ENCODE data around the gene BTBD9.

Gene BTBD9

DNA sequence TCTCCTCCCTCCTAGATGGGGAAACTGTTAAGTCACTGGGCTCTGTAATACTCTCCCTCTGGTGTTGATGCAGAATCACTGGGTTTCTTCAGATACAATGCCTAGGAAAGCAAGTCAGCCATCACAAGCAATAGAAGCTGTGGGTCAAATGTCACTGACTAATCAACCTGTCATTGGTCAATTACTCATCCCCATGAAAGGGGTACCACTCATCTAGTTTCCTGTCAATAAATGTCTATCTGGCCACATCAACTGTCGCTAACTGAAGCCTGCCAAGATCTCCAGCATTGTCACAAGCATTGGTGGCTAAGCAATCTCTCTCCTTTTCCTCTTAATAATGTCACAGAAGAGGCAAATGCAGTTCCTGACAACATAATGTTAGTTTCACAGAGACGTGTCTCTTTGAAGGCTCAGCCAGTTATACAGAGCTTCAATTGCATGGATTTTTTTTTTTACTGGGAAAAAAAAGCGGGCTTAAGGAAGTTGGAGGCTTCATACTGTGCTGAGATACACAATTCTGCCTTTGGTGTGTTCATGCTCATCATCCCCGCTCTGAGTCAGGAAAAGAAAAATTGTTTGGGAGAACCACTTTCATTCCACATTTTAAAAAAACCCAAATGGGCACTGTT is 355.9 kb downstream of the BTBD9 start:
- DNase-seq (ENCODE audit: low read depth), result no peak
- no peak for TF ChIP-seq CTCF (IDR thresholded peaks at IDR 0.05; ENCODE audit: low read length, missing control alignments)
- no peak overlapping the region for H3K4me3 ChIP-seq (replicated peaks; ENCODE audit: low read depth, low read length)

- DNase-seq (ENCODE audit: low read depth), result no peak
- H3K4me3 ChIP-seq (replicated peaks; ENCODE audit: low read depth, low read length), result no peak overlapping the region
- TF ChIP-seq CTCF (IDR thresholded peaks at IDR 0.05; ENCODE audit: low read length, missing control alignments), result no peak
These were observed 356.8 kb downstream of the BTBD9 start for GRCh38 chr6:38282911-38283310.

DNA sequence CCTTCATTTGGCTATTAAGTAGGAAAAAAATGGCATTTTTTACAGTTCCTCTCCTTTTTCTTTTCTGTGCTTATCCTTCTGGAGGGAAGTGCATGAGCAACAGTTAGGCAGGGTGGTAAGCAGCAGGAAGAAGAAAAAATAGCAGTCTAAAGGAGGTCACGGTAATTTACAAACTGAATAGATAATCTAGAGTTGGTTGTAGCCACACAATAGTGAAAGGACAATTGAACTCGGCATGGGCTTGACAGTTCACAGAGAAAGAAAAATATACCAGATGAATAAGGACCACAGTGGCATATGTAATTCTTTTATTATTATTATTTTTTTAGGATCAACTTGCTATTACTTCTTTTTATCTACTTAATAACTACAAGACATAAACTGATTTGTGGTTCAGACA is 358.6 kb downstream of the BTBD9 start:
- H3K4me3 ChIP-seq (replicated peaks; ENCODE audit: low read depth, low read length), result no peak overlapping the region
- no peak for TF ChIP-seq CTCF (IDR thresholded peaks at IDR 0.05; ENCODE audit: low read length, missing control alignments)
- DNase-seq (ENCODE audit: low read depth), result no peak

GRCh38 chr6:38279963-38280588 is 359.7 kb downstream of the BTBD9 start:
- no peak overlapping the region for H3K4me3 ChIP-seq (replicated peaks; ENCODE audit: low read depth, low read length)
- no peak for TF ChIP-seq CTCF (IDR thresholded peaks at IDR 0.05; ENCODE audit: low read length, missing control alignments)
- DNase-seq (ENCODE audit: low read depth), result no peak

DNA sequence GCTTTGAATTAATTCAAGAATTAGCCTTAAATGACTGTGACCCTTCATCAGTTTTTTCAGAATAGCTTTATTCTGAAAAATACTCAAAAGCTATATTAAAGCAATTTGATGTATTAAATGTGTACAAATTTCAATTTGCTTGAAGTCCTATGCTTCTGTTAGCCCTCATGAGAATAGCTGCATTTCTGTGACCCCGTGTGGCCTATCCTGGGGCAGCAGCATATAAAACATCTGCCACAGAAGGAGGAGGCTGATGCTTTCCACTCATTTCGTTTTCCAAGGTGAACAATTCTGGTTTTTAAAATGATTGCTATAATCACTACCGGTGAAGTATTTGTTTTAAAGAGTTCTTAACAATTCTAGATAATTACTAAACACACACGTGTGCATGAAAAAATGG is 360.3 kb downstream of the BTBD9 start:
- no peak for DNase-seq (ENCODE audit: low read depth)
- peak; percentile 9 for TF ChIP-seq CTCF (IDR thresholded peaks at IDR 0.05; ENCODE audit: low read length, missing control alignments)
- no peak overlapping the region for H3K4me3 ChIP-seq (replicated peaks; ENCODE audit: low read depth, low read length)

GRCh38 chr6:38273325-38273724 is 366.4 kb downstream of the BTBD9 start:
- no peak overlapping the region for H3K4me3 ChIP-seq (replicated peaks; ENCODE audit: low read depth, low read length)
- no peak for TF ChIP-seq CTCF (IDR thresholded peaks at IDR 0.05; ENCODE audit: low read length, missing control alignments)
- peak; percentile 51 for DNase-seq (ENCODE audit: low read depth)

DNA sequence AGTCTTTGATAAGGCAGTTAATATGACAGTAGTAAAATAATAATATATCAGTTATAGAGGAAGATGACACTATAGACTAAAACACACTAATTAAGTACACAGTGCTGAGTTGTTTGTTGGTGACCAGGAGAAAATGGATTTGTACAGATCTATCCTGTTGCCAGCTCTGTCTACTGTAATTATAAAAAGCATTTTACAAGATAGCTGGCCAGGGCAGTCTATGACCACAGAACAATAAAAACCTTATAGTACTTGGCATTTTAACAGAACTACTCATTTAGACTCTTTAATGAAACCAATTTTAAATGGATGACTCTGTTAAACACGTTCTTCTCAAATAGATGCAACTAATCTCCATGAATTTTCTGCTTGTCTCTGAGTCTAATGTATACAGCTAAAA is 367.5 kb downstream of the BTBD9 start:
- H3K4me3 ChIP-seq (replicated peaks; ENCODE audit: low read depth, low read length), result no peak overlapping the region
- DNase-seq (ENCODE audit: low read depth), result no peak
- no peak for TF ChIP-seq CTCF (IDR thresholded peaks at IDR 0.05; ENCODE audit: low read length, missing control alignments)

All from fibroblast of pulmonary artery (primary cell).